ENCODE measurements around the gene ZFR2.

Gene ZFR2

GRCh38 chr19:3813473-3814392 lies 55.1 kb downstream of the ZFR2 start:
- Histone ChIP-seq H3K27me3 (ENCODE audit: insufficient read depth, low read length, poor library complexity) (no peaks in the 10 kb centered on the region), H2AFZ (ENCODE audit: low read depth, low read length) (no peak overlapping the region), H3K9ac (ENCODE audit: low read depth, low read length) (peak overlapping the region; percentile 36)

GRCh38 chr19:3810708-3811355 lies 58.0 kb downstream of the ZFR2 start:
- no peak for ATAC-seq (ENCODE audit: insufficient read depth, low read depth)

More at GRCh38 chr19:3813473-3814392, 55.1 kb downstream of the ZFR2 start:
- Histone ChIP-seq H3K36me3 (ENCODE audit: insufficient read depth, low read length) (no peaks in the 10 kb centered on the region), H3K4me1 (ENCODE audit: insufficient read depth, low read length) (peaks cover 24% of the 10 kb centered on the region), H3K4me2 (ENCODE audit: insufficient read depth, low read length) (no peak overlapping the region), H3K27ac (ENCODE audit: low read length) (peak overlapping the region; percentile 66), H3K4me3 (ENCODE audit: low read depth in 1 of 2, low read length in 2 of 2) (no peak overlapping the region), H3K79me2 (ENCODE audit: insufficient read depth, low read length) (no peaks in the 10 kb centered on the region), H3K9me3 (ENCODE audit: insufficient read depth, low read length, severe bottlenecking) (no peaks in the 10 kb centered on the region), H4K20me1 (ENCODE audit: insufficient read depth, low read length) (no peaks in the 10 kb centered on the region)
- no peak for DNase-seq
- no peak for ATAC-seq (ENCODE audit: insufficient read depth, low read depth)
- TF ChIP-seq CTCF (IDR thresholded peaks at IDR 0.05; ENCODE audit: borderline replicate concordance, extremely low read depth, low read length, poor library complexity, severe bottlenecking), result no peak
- TF ChIP-seq EZH2 (IDR thresholded peaks at IDR 0.05; ENCODE audit: borderline replicate concordance, low read depth, low read length, severe bottlenecking), result no peak

GRCh38 chr19:3809881-3810707 lies 58.7 kb downstream of the ZFR2 start:
- Histone ChIP-seq H3K4me2 (ENCODE audit: insufficient read depth, low read length) (no peak overlapping the region), H2AFZ (ENCODE audit: low read depth, low read length) (no peak overlapping the region), H3K36me3 (ENCODE audit: insufficient read depth, low read length) (no peaks in the 10 kb centered on the region), H3K79me2 (ENCODE audit: insufficient read depth, low read length) (no peaks in the 10 kb centered on the region), H3K27me3 (ENCODE audit: insufficient read depth, low read length, poor library complexity) (no peaks in the 10 kb centered on the region), H4K20me1 (ENCODE audit: insufficient read depth, low read length) (no peaks in the 10 kb centered on the region), H3K9me3 (ENCODE audit: insufficient read depth, low read length, severe bottlenecking) (no peaks in the 10 kb centered on the region), H3K4me3 (ENCODE audit: low read depth in 1 of 2, low read length in 2 of 2) (no peak overlapping the region), H3K27ac (ENCODE audit: low read length) (no peak overlapping the region), H3K9ac (ENCODE audit: low read depth, low read length) (no peak overlapping the region), H3K4me1 (ENCODE audit: insufficient read depth, low read length) (peaks cover 26% of the 10 kb centered on the region)
- no peak for TF ChIP-seq CTCF (IDR thresholded peaks at IDR 0.05; ENCODE audit: borderline replicate concordance, extremely low read depth, low read length, poor library complexity, severe bottlenecking)
- no peak for TF ChIP-seq EZH2 (IDR thresholded peaks at IDR 0.05; ENCODE audit: borderline replicate concordance, low read depth, low read length, severe bottlenecking)
- no peak for ATAC-seq (ENCODE audit: insufficient read depth, low read depth)
- no peak for DNase-seq

More at GRCh38 chr19:3810708-3811355, 58.0 kb downstream of the ZFR2 start:
- no peak overlapping the region for H3K4me3 ChIP-seq (ENCODE audit: low read depth in 1 of 2, low read length in 2 of 2)
- no peaks in the 10 kb centered on the region for H4K20me1 ChIP-seq (ENCODE audit: insufficient read depth, low read length)
- H3K4me1 ChIP-seq (ENCODE audit: insufficient read depth, low read length), result peaks cover 24% of the 10 kb centered on the region
- no peaks in the 10 kb centered on the region for H3K27me3 ChIP-seq (ENCODE audit: insufficient read depth, low read length, poor library complexity)
- TF ChIP-seq EZH2 (IDR thresholded peaks at IDR 0.05; ENCODE audit: borderline replicate concordance, low read depth, low read length, severe bottlenecking) (no peak), CTCF (IDR thresholded peaks at IDR 0.05; ENCODE audit: borderline replicate concordance, extremely low read depth, low read length, poor library complexity, severe bottlenecking) (no peak)
- no peak overlapping the region for H2AFZ ChIP-seq (ENCODE audit: low read depth, low read length)
- no peaks in the 10 kb centered on the region for H3K36me3 ChIP-seq (ENCODE audit: insufficient read depth, low read length)
- DNase-seq, result no peak
- no peaks in the 10 kb centered on the region for H3K79me2 ChIP-seq (ENCODE audit: insufficient read depth, low read length)
- H3K4me2 ChIP-seq (ENCODE audit: insufficient read depth, low read length), result no peak overlapping the region
- no peak overlapping the region for H3K9ac ChIP-seq (ENCODE audit: low read depth, low read length)
- no peaks in the 10 kb centered on the region for H3K9me3 ChIP-seq (ENCODE audit: insufficient read depth, low read length, severe bottlenecking)
- no peak overlapping the region for H3K27ac ChIP-seq (ENCODE audit: low read length)

Measured in DND-41 (cell line).